Sciatic nerve (tissue), 2 donors: Measurements from ENCODE around the gene LPAR1. TPM values are rescaled to one million over a fixed set of nuclear protein-coding genes. Genes with fewer than 3 reads are reported as not detected.
A peak's percentile ranks its signal among the peaks of the same experiment; 100 is the strongest.
"Not testable (repeated sequence)": the region's sequence is repeated elsewhere in the genome, so short reads cannot be mapped to it uniquely, and the experiment has no call there.

Experiments
- ATAC-seq: fragments of 200-7000 bp; cut with Tn5 transposase; one replicate; pipeline ENCODE4 v1.9.1; 2020; ENCODE audit warnings: mild to moderate bottlenecking, moderate library complexity
- DNase-seq: peaks from one replicate; pipeline ENCODE4 v3.0.0-alpha.2; 2020; ENCODE audit warnings: low spot score
- intact Hi-C: fragments of 100-400 bp; cut with DNase I; formaldehyde crosslinking; loops from one replicate; pipeline ENCODE4 v1.14.2; 2022
- total RNA-seq: library from RNA; stranded (reverse); fragmentation: NEBNext Ultra II Directional; extraction: Animal tissue kit (Norgen Biotek cat#: 25700); gene quantifications from one replicate; pipeline ENCODE4 v1.2.1, GENCODE V29; 2021
- donor health status: DM: no; HTN: no; CAD: no.
- donor health status: DM: no; HTN: no; CAD: no.

The LPAR1 gene
- total RNA-seq, 1 donor from 2014 or later: 170 TPM

DNA sequence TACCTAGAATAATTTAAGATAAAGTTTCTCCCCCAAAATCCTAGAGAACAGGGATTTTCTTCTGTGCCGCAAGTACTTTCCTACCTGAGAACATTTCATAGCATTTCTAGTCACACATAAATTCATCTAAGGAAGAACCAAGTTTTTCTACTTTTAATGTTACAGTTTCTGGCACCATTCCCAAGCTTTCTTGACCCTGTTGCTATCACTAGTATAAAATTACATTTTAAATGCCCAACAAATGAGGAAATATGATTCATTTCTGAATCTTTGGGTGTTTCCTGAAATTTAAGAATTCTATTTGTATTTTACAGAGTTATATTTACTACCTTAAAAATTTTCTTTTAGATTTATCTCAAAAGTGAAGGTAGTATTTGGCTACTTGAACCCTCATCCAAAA, 137.8 kb downstream of the LPAR1 start:
- ATAC-seq (no peak), DNase-seq (no peak)
- intact Hi-C loops: loop anchor here (5.0 kb wide), 1 partner anchor 1657 kb away; no protein-coding TSS in a partner anchor

GRCh38 chr9:110898866-110899265, 139.4 kb downstream of the LPAR1 start:
- ATAC-seq (no peak), DNase-seq (no peak)
- intact Hi-C loops: no loop called here

GRCh38 chr9:110898358-110898757, 139.9 kb downstream of the LPAR1 start:
- intact Hi-C loops: no loop called here
- ATAC-seq (no peak), DNase-seq (no peak)

DNA sequence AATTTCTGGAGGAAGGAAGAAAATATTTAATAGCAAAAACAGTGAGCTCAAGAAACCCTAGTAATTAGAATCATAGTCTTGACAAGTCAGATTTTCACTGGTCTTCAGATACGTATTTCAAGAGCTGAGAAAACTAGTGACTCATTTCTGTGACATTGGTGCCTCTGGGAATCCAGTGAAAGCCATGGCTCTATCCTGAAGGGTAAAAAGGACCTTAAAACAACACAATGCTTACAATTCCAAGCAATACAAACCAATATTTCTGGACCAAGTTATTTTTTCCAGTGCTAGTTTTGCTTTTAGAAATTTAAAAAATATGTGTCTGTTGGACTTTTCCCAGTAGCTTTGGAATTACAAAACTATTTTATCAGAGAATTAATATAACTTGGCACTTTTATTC, 140.3 kb downstream of the LPAR1 start:
- intact Hi-C loops: no loop called here
- DNase-seq: no peak
- ATAC-seq: no peak

DNA sequence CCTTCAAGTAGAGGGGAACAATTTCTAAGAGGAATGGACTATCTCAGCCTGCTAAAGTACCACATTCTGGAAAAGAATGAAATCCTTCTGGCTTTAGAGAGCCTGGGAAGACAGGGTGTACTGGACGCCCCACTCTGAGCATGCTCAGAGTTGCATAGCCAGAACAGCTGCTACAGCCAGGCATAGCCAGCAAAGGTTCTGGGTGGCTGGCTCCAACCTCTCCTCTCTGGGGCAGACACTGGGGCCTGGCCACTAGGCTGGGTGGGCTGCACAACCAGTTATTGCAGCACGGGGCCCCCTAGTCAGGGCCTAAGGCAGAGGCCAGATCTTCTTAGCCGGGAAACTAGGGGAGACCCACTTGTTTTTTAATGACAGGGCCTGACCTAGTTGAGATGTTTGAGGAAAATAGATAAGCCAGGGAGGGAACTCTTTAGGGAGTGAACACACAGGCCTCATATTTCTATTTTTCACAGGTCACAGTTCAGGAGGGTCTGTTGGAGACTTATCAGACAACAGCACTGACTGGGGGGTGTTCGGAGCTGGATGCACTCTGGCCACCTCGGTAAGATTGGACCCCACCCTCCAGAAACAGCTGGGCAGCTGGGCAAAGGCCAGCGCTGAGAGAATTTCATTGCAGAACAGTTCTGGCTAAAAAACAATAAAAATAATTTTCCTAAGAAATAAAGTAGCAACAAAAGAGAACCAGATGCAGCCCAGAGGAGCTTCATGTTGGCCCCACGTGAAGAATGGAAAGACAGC, 142.9 kb downstream of the LPAR1 start:
- ATAC-seq (peak; percentile 96), DNase-seq (peak; percentile 77)
- intact Hi-C loops: no loop called here

GRCh38 chr9:110894731-110895130, 143.5 kb downstream of the LPAR1 start:
- no peak for ATAC-seq
- DNase-seq: no peak
- intact Hi-C loops: no loop called here

GRCh38 chr9:110892689-110893088, 145.6 kb downstream of the LPAR1 start:
- DNase-seq (no peak), ATAC-seq (no peak)
- intact Hi-C loops: no loop called here

GRCh38 chr9:110891760-110892159, 146.5 kb downstream of the LPAR1 start:
- no peak for DNase-seq
- intact Hi-C loops: no loop called here
- no peak for ATAC-seq

- intact Hi-C loops: no loop called here
Observed at GRCh38 chr9:110890416-110890815, 147.9 kb downstream of the LPAR1 start.

GRCh38 chr9:110887276-110887675, 151.0 kb downstream of the LPAR1 start:
- intact Hi-C loops: no loop called here
- ATAC-seq (no peak), DNase-seq (no peak)

More at GRCh38 chr9:110890416-110890815, 147.9 kb downstream of the LPAR1 start:
- DNase-seq: no peak
- ATAC-seq: no peak

DNA sequence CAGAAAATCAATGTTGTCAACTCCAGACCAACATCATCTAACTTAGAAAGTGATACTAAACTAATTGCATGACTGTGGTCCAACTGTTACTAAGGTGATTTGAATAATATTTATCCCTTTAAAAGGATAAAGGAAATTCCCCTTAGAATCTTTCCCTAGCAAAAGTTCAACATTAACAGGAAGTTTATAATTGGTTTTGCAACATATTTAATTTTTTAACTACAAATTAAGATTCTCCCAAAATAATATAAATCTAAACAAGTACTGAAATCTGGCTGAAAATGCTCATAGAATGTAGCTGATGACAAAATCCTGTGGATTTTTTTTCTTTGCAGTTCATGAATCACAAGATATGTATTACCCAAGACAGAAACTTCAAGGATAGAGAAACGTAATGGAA, 151.4 kb downstream of the LPAR1 start:
- intact Hi-C loops: no loop called here
- ATAC-seq (peak; percentile 71), DNase-seq (no peak)

GRCh38 chr9:110880189-110880588, 158.1 kb downstream of the LPAR1 start:
- ATAC-seq (peak; percentile 95), DNase-seq (no peak)
- intact Hi-C loops: no loop called here

DNA sequence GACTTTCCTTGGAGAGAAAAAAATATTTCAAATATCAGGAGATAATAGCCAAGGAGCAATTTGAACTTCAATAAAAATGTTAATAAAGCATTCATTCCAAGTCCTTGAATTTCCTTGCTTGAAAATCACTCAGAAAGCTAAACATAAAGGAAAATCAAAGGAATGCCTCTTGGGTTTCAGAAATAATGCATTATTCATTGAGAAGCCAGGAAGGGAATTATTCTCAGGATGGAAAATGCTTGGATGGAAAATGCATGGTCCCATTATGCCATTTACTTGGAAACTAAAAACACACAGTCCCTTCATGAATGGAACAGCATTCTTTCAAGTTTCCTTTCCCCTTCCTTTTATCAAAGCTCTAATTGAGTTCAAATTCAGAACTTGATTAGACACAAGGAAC, 160.9 kb downstream of the LPAR1 start:
- intact Hi-C loops: no loop called here
- DNase-seq: no peak
- no peak for ATAC-seq

DNA sequence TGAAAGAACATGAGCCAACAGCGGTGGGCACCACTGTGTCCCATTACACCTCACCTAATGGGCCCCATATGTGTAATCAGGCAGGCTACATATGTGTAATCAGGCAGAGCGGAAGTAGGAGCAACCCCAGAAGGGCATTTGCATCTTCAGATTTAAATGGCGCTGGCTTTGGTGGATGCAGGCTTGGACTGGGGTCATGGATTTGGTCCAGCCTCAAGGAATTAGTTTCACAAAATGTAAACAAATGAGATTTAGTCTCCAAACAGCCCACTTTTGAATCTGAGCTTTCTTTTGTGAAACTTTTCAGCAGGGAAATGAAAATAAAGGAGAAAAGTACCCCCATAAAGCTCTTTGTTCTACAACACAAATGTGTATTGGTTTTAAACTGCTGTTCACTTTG, 161.3 kb downstream of the LPAR1 start:
- intact Hi-C loops: no loop called here
- DNase-seq (no peak), ATAC-seq (no peak)

- ATAC-seq: peak; percentile 72
- peak; percentile 66 for DNase-seq
- intact Hi-C loops: no loop called here
Observed at GRCh38 chr9:110874963-110875674, 163.2 kb downstream of the LPAR1 start.

DNA sequence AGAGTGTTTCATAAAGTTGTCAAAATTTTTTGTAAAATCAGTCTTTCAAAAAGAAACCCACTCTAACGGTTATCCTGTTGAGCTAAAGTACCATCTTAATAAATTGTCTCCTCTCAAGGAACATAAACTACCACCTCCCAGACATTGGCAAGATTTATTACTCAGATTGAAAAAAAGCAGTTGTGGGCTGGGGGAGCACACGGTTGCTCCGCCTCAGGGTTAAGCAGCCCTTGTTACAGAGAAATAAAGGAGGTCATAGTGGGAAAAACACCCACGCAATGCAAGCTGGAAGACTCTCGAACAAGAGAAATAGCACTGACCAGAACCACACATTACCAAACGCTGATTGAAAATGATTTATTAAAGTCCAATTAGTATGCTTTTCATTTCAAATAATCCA, 165.3 kb downstream of the LPAR1 start:
- DNase-seq (no peak), ATAC-seq (no peak)
- intact Hi-C loops: no loop called here

DNA sequence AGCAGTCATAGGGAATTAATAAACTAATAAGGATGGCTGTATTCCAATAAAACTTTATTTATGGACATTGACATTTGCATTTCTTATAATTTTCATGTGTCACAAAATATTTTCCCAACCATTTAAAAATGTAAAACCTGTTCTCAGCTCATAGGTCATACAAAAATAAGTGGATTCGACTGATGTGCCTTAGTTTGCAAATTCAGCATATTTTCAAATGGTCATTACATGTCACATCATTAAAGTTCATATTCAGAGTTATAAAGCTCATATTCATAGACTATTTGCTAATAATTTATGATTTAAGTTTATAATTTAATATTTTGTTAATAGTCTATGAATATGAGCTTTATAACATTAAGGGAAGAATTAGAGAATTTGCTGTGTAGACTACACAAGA, 166.5 kb downstream of the LPAR1 start:
- intact Hi-C loops: no loop called here
- DNase-seq (no peak), ATAC-seq (no peak)

DNA sequence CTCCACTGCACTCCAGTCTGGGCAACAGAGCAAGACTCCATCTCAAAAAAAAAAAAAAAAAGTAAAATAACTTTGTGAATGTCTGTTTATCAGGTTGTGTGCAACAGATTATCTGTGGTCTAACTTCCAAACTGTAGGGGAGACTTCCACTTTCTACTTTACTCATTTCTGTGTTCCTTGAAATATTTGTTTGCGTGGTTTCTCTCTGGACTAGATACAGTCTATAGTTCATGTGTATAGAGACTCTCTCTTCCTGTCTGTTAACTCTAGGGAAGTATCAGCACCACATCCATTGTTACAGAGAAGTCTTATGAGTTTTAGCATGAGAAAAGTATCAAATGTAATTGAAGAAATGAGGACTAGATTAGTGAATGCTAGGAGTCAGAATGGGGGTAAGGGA, 168.3 kb downstream of the LPAR1 start:
- intact Hi-C loops: no loop called here
- DNase-seq (no peak), ATAC-seq (no peak)

GRCh38 chr9:110864011-110864410, 174.3 kb downstream of the LPAR1 start:
- intact Hi-C loops: no loop called here
- DNase-seq: no peak
- no peak for ATAC-seq

- ATAC-seq, DNase-seq: not testable (repeated sequence)
Observed at GRCh38 chr9:110861370-110862110, 176.7 kb downstream of the LPAR1 start.

More at GRCh38 chr9:110861370-110862110, 176.7 kb downstream of the LPAR1 start:
- intact Hi-C loops: not testable (repeated sequence)
